ENCODE results near the gene FOSB.

DNA sequence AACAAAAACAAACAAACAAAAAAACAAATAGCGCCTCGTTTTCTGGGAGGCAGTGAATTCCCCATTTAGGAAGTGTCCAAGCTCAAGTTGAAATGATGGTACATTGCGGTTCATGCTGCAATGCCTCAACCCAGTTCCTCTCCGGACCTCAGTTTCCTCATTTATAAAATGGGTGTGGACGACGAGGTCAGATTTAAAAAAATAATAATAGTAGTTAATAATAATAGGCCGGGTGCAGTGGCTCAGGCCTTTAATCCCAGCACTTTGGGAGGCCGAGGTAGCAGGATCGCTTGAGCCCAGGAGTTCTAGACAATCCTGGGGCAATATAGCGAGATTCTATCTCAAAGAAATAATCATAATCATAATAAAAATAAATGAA lies 28.6 kb upstream of the FOSB start:
- TF ChIP-seq POLR2A (IDR thresholded peaks at IDR 0.05; ENCODE audit: low read length) = no peak
- no peak for TF ChIP-seq GATA1 (IDR thresholded peaks at IDR 0.05; ENCODE audit: low read depth, low read length)
